CD4-positive, CD25-positive, alpha-beta regulatory T cell (primary cell): Measurements from ENCODE around the gene SPRED3. TPM values are rescaled to one million over a fixed set of nuclear protein-coding genes. Genes with fewer than 3 reads are reported as not detected.
A peak's percentile ranks its signal among the peaks of the same experiment; 100 is the strongest.
"Not testable (repeated sequence)": the region's sequence is repeated elsewhere in the genome, so short reads cannot be mapped to it uniquely, and the experiment has no call there.

Experiments
- ATAC-seq, 2 donors: fragments of 150-1000 bp; cut with Tn5 transposase; one replicate each; pipeline ENCODE4 v1.10.0; 2021; ENCODE audit warnings: low read depth in 2 of 2, moderate number of reproducible peaks in 2 of 2, moderate library complexity in 1 of 2
- DNase-seq, 3 donors: peaks; one replicate each; pipeline versions ENCODE4 v3.0.0 to v3.0.0-alpha.2; 2012 to 2022; ENCODE audit warnings: mixed read lengths in 1 of 3
- H3K27ac ChIP-seq: one replicate; pipeline ENCODE4 v1.7.0; 2013; ENCODE audit warnings: mild to moderate bottlenecking, low read length; ENCODE audit not compliant: insufficient read depth, poor library complexity, severe bottlenecking
- H3K27me3 ChIP-seq: one replicate; pipeline ENCODE4 v1.7.0; 2013; ENCODE audit warnings: low read length; ENCODE audit not compliant: control insufficient read depth, insufficient read depth
- H3K36me3 ChIP-seq: one replicate; pipeline ENCODE4 v1.7.0; 2013; ENCODE audit warnings: mild to moderate bottlenecking, low read length, moderate library complexity; ENCODE audit not compliant: control insufficient read depth, insufficient read depth
- H3K4me1 ChIP-seq: 2 replicates; pipeline ENCODE4 v1.7.0; 2013; ENCODE audit warnings: mild to moderate bottlenecking, low read length; ENCODE audit not compliant: insufficient read depth, control insufficient read depth, poor library complexity, severe bottlenecking
- H3K4me3 ChIP-seq: one replicate; pipeline ENCODE4 v1.7.0; 2013; ENCODE audit warnings: low read depth, mild to moderate bottlenecking, low read length, moderate library complexity
- H3K9me3 ChIP-seq, 2 experiments: 1 replicate in 1 of 2; 2 replicates in 1 of 2; pipeline ENCODE4 v1.7.0; 2013; ENCODE audit warnings: low read length in 2 of 2, mild to moderate bottlenecking in 1 of 2, moderate library complexity in 1 of 2; ENCODE audit not compliant: control insufficient read depth in 2 of 2
- H3K27ac Mint-ChIP-seq, 3 donors: one replicate each; pipeline ENCODE4 v1.8.0; 2020 to 2022; ENCODE audit warnings: mild to moderate bottlenecking in 3 of 3, mixed read lengths in 3 of 3, moderate library complexity in 2 of 3
- H3K27me3 Mint-ChIP-seq: one replicate; pipeline ENCODE4 v1.8.0; 2022; ENCODE audit warnings: mild to moderate bottlenecking, mixed read lengths
- H3K36me3 Mint-ChIP-seq: one replicate; pipeline ENCODE4 v1.8.0; 2020; ENCODE audit warnings: mixed read lengths
- H3K4me1 Mint-ChIP-seq, 4 donors: one replicate each; pipeline ENCODE4 v1.8.0; 2020 to 2022; ENCODE audit warnings: mixed read lengths in 4 of 4, mild to moderate bottlenecking in 1 of 4
- H3K4me3 Mint-ChIP-seq, 4 donors: one replicate each; pipeline ENCODE4 v1.8.0; 2020 to 2022; ENCODE audit warnings: mild to moderate bottlenecking in 4 of 4, mixed read lengths in 4 of 4, moderate library complexity in 3 of 4
- H3K9me3 Mint-ChIP-seq, 7 donors: one replicate each; pipeline ENCODE4 v1.8.0; 2020 to 2022; ENCODE audit warnings: mixed read lengths in 7 of 7, mild to moderate bottlenecking in 3 of 7, moderate library complexity in 2 of 7
- polyA plus RNA-seq, 4 donors: library from polyadenylated mRNA; unstranded; fragments of 300-500 nt; fragmentation: Illumina TruSeq; gene quantifications; one replicate each; pipeline ENCODE4 v1.2.3, GENCODE V29; 2021
- total RNA-seq: library from RNA; stranded (reverse); gene quantifications from one replicate; pipeline ENCODE4 v1.2.3, GENCODE V29; 2022

The SPRED3 gene
- total and polyA plus RNA-seq, 5 donors from 2014 or later: 0.06 to 1.3 (median 0.10) TPM; not detected in 1

- Histone ChIP-seq H3K36me3 (no peaks in the 10 kb centered on the region), H3K27ac (no peak overlapping the region), H3K4me3 (peak overlapping the region; percentile 37), H3K9me3 (no peaks in the 10 kb centered on the region), H3K4me1 (peaks cover 18% of the 10 kb centered on the region), H3K27me3 (no peaks in the 10 kb centered on the region)
- H3K9me3 Mint-ChIP-seq: peaks cover 0 to 3% (median 0%) of the 10 kb centered on the region in 7 donors
- H3K27me3 Mint-ChIP-seq: peaks cover 37% of the 10 kb centered on the region
- H3K36me3 Mint-ChIP-seq: no peaks in the 10 kb centered on the region
- peak; percentile 38 to 47 for ATAC-seq
- H3K4me1 Mint-ChIP-seq: peaks cover 0 to 18% (median 6%) of the 10 kb centered on the region in 4 donors
- DNase-seq: peak; percentile 29 to 86 (median 59)
- peak overlapping the region; percentile 79 to 87 (median 82) for H3K4me3 Mint-ChIP-seq
- no peak overlapping the region for H3K27ac Mint-ChIP-seq
Measured at GRCh38 chr19:38362076-38362945, 26.2 kb upstream of the SPRED3 start.

- Mint-ChIP-seq H3K4me1 (peaks cover 0 to 18% (median 6%) of the 10 kb centered on the region in 4 donors), H3K4me3 (peak overlapping the region in 3 of 4 donors; percentile 4 to 62 (median 31)), H3K27me3 (peaks cover 37% of the 10 kb centered on the region)
- H3K27ac Mint-ChIP-seq, H3K9me3 ChIP-seq, H3K9me3 Mint-ChIP-seq, H3K27ac ChIP-seq, H3K27me3 ChIP-seq, ATAC-seq, H3K36me3 Mint-ChIP-seq, DNase-seq, H3K36me3 ChIP-seq: not testable (repeated sequence)
- Histone ChIP-seq H3K4me3 (peak overlapping the region; percentile 37), H3K4me1 (peaks cover 18% of the 10 kb centered on the region)
Measured at GRCh38 chr19:38362946-38363688, 25.4 kb upstream of the SPRED3 start.

DNA sequence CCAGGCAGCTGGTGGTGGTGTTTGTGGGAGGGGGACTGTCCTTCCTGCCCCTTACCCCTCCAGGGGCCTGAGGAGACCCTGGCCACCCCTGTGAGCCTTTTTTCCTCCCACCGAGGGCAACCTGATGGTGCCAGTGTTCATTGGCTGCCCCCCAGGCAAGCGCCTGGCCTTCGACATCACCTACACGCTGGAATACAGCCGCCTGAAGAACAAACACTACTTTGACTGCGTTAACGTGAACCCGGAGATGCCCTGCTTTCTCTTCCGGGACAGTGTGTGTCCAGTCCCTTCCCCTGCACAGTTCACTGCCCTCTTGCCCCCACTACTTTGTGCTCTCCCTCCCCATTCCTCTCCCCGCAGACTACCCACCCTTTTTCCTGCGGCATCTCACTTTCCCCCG lies 21.5 kb upstream of the SPRED3 start:
- ATAC-seq: no peak
- H3K27me3 Mint-ChIP-seq: peaks cover 13% of the 10 kb centered on the region
- no peak overlapping the region for H3K27ac Mint-ChIP-seq

GRCh38 chr19:38369584-38369983 lies 18.9 kb upstream of the SPRED3 start:
- peaks cover 16% of the 10 kb centered on the region for H3K27me3 Mint-ChIP-seq

More for the DNA sequence above, 21.5 kb upstream of the SPRED3 start:
- H3K36me3 ChIP-seq: no peaks in the 10 kb centered on the region
- Mint-ChIP-seq H3K4me3 (no peak overlapping the region), H3K4me1 (peaks cover 0 to 7% (median 0%) of the 10 kb centered on the region in 4 donors), H3K9me3 (peaks cover 0 to 1% (median 0%) of the 10 kb centered on the region in 7 donors), H3K36me3 (no peaks in the 10 kb centered on the region)
- H3K4me1 ChIP-seq: peaks cover 12% of the 10 kb centered on the region
- DNase-seq: no peak
- no peaks in the 10 kb centered on the region for H3K9me3 ChIP-seq
- H3K27ac ChIP-seq: no peak overlapping the region
- no peaks in the 10 kb centered on the region for H3K27me3 ChIP-seq
- no peak overlapping the region for H3K4me3 ChIP-seq

GRCh38 chr19:38370299-38370698 lies 18.2 kb upstream of the SPRED3 start:
- H3K27ac Mint-ChIP-seq: no peak overlapping the region
- no peak overlapping the region for H3K4me3 Mint-ChIP-seq
- H3K27ac ChIP-seq: no peak overlapping the region

More at GRCh38 chr19:38369584-38369983, 18.9 kb upstream of the SPRED3 start:
- H3K4me1 ChIP-seq: peaks cover 3% of the 10 kb centered on the region
- peaks cover under 1% of the 10 kb centered on the region for H3K36me3 Mint-ChIP-seq
- H3K4me3 Mint-ChIP-seq: peak overlapping the region in 1 of 4 donors; percentile 69
- H3K27ac Mint-ChIP-seq: no peak overlapping the region
- peaks cover 0 to 1% (median 0%) of the 10 kb centered on the region in 7 donors for H3K9me3 Mint-ChIP-seq
- H3K36me3 ChIP-seq: no peaks in the 10 kb centered on the region
- H3K9me3 ChIP-seq: no peaks in the 10 kb centered on the region
- ATAC-seq (no peak), DNase-seq (no peak)
- H3K4me3 ChIP-seq: no peak overlapping the region
- H3K4me1 Mint-ChIP-seq: peaks cover under 1 to 6% (median 4%) of the 10 kb centered on the region in 4 donors
- H3K27me3 ChIP-seq: no peaks in the 10 kb centered on the region
- H3K27ac ChIP-seq: no peak overlapping the region

DNA sequence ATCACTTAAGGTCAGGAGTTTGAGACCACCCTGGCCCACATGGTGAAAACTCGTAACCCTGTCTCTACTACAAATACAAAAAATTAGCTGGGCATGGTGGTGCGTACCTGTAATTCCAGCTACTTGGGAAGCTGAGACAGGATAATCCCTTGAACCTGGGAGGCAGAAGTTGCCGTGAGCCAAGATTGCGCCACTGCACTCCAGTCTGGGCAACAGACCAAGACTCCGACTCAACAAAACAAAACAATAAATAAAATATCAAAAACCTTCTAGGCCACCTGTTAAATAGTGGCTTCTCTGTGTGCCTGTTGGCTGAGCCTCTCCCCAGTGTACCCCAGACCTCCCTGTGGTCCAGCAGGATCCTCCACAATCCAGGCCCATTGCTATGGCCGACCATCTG lies 17.4 kb upstream of the SPRED3 start:
- H3K27ac Mint-ChIP-seq: no peak overlapping the region
- ATAC-seq: no peak
- peaks cover 1% of the 10 kb centered on the region for H3K36me3 ChIP-seq
- peaks cover 5 to 21% (median 12%) of the 10 kb centered on the region in 4 donors for H3K4me1 Mint-ChIP-seq
- peaks cover 20% of the 10 kb centered on the region for H3K27me3 Mint-ChIP-seq
- H3K4me1 ChIP-seq: peaks cover 15% of the 10 kb centered on the region
- no peaks in the 10 kb centered on the region for H3K9me3 Mint-ChIP-seq
- peaks cover 6% of the 10 kb centered on the region for H3K36me3 Mint-ChIP-seq
- H3K4me3 Mint-ChIP-seq: no peak overlapping the region
- H3K27ac ChIP-seq: no peak overlapping the region
- H3K4me3 ChIP-seq: no peak overlapping the region
- DNase-seq: no peak
- H3K27me3 ChIP-seq: no peaks in the 10 kb centered on the region
- no peaks in the 10 kb centered on the region for H3K9me3 ChIP-seq

More at GRCh38 chr19:38370299-38370698, 18.2 kb upstream of the SPRED3 start:
- no peaks in the 10 kb centered on the region for H3K9me3 ChIP-seq
- H3K4me1 ChIP-seq: peaks cover 7% of the 10 kb centered on the region
- Mint-ChIP-seq H3K36me3 (peaks cover 6% of the 10 kb centered on the region), H3K4me1 (peaks cover 5 to 13% (median 7%) of the 10 kb centered on the region in 4 donors), H3K9me3 (no peaks in the 10 kb centered on the region), H3K27me3 (peaks cover 22% of the 10 kb centered on the region)
- ATAC-seq: no peak
- no peaks in the 10 kb centered on the region for H3K36me3 ChIP-seq
- no peak overlapping the region for H3K4me3 ChIP-seq
- no peaks in the 10 kb centered on the region for H3K27me3 ChIP-seq
- no peak for DNase-seq

DNA sequence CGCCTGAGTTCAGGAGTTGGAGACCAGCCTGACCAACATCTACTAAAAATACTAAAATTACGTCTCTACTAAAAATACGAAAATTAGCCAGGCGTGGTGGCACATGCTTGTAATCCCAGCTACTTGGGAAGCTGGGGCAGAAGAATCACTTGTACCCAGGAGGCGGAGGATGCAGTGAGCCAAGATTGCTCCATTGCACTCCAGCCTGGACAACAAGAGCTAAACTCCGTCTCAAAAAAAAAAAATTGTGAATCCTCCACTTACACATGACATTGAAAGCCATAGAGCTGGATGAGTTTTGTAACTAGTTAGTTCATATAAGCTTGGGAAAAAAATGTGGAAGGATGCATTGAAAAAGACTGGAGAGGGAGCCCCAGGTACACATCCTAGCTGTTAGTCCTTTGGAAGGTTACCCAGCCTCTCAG lies 14.6 kb upstream of the SPRED3 start:
- peaks cover 13% of the 10 kb centered on the region for H3K27me3 Mint-ChIP-seq
- H3K36me3 Mint-ChIP-seq: peaks cover 11% of the 10 kb centered on the region
- H3K27ac Mint-ChIP-seq: peak overlapping the region; percentile 97 to 100 (median 99)
- ATAC-seq (no peak), DNase-seq (no peak)
- H3K4me1 Mint-ChIP-seq: peaks cover 5 to 30% (median 16%) of the 10 kb centered on the region in 4 donors
- peak overlapping the region; percentile 90 for H3K27ac ChIP-seq
- H3K4me3 ChIP-seq: peak overlapping the region; percentile 77
- H3K36me3 ChIP-seq: peaks cover 15% of the 10 kb centered on the region
- H3K27me3 ChIP-seq: no peaks in the 10 kb centered on the region
- H3K4me3 Mint-ChIP-seq: peak overlapping the region; percentile 97 to 99 (median 98)
- no peaks in the 10 kb centered on the region for H3K9me3 ChIP-seq
- H3K9me3 Mint-ChIP-seq: no peaks in the 10 kb centered on the region
- H3K4me1 ChIP-seq: peaks cover 26% of the 10 kb centered on the region
